AG09309 (cell line): ENCODE results near the gene CNFN.

Experiments used
- DNase-seq: peaks from one replicate; pipeline ENCODE4 v3.0.0-alpha.2; 2010; ENCODE audit warnings: low read depth
- H3K4me3 ChIP-seq: 2 replicates; pipeline ENCODE4 v1.5.1; 2011; ENCODE audit warnings: mild to moderate bottlenecking, low read depth, low read length, moderate library complexity; ENCODE audit not compliant: control insufficient read depth
- TF ChIP-seq, protein P1 (sequence below): IDR thresholded peaks from 2 replicates; pipeline ENCODE4 v1.5.1; 2011; ENCODE audit warnings: mild to moderate bottlenecking, low read depth, low read length, inconsistent platforms; ENCODE audit not compliant: insufficient read depth, control insufficient read depth; ENCODE audit errors: missing control alignments

The CNFN gene

GRCh38 chr19:42356686-42357085 is 33.4 kb downstream of the CNFN start:
- TF ChIP-seq, protein P1, sequence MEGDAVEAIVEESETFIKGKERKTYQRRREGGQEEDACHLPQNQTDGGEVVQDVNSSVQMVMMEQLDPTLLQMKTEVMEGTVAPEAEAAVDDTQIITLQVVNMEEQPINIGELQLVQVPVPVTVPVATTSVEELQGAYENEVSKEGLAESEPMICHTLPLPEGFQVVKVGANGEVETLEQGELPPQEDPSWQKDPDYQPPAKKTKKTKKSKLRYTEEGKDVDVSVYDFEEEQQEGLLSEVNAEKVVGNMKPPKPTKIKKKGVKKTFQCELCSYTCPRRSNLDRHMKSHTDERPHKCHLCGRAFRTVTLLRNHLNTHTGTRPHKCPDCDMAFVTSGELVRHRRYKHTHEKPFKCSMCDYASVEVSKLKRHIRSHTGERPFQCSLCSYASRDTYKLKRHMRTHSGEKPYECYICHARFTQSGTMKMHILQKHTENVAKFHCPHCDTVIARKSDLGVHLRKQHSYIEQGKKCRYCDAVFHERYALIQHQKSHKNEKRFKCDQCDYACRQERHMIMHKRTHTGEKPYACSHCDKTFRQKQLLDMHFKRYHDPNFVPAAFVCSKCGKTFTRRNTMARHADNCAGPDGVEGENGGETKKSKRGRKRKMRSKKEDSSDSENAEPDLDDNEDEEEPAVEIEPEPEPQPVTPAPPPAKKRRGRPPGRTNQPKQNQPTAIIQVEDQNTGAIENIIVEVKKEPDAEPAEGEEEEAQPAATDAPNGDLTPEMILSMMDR: no peak
- H3K4me3 ChIP-seq: no peak overlapping the region
- no peak for DNase-seq

GRCh38 chr19:42355896-42356295 is 34.2 kb downstream of the CNFN start:
- DNase-seq: no peak
- TF ChIP-seq, protein P1: no peak
- no peak overlapping the region for H3K4me3 ChIP-seq

DNA sequence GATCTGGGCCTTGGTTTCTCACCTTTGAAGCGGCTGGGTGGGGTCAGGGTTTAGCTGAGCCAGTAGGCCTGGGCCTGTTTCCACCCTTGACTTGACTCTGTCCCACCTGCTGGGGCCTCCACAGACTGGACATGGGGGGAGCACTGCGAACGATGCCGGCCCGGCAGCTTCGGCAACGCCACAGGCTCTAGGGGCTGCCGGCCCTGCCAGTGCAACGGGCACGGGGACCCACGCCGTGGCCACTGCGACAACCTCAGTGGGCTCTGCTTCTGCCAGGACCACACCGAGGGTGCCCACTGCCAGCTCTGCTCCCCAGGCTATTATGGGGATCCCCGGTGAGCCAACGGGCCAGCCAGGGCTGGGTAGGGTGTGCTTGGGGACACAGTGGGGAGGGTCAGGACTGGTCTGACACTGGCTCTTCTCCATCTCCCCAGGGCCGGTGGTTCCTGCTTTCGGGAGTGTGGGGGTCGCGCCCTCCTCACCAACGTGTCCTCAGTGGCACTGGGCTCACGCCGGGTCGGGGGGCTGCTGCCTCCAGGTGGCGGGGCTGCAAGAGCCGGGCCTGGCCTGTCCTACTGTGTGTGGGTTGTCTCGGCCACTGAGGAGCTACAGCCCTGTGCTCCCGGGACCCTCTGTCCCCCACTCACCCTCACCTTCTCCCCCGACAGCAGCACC is 36.6 kb downstream of the CNFN start:
- no peak overlapping the region for H3K4me3 ChIP-seq
- no peak for DNase-seq

DNA sequence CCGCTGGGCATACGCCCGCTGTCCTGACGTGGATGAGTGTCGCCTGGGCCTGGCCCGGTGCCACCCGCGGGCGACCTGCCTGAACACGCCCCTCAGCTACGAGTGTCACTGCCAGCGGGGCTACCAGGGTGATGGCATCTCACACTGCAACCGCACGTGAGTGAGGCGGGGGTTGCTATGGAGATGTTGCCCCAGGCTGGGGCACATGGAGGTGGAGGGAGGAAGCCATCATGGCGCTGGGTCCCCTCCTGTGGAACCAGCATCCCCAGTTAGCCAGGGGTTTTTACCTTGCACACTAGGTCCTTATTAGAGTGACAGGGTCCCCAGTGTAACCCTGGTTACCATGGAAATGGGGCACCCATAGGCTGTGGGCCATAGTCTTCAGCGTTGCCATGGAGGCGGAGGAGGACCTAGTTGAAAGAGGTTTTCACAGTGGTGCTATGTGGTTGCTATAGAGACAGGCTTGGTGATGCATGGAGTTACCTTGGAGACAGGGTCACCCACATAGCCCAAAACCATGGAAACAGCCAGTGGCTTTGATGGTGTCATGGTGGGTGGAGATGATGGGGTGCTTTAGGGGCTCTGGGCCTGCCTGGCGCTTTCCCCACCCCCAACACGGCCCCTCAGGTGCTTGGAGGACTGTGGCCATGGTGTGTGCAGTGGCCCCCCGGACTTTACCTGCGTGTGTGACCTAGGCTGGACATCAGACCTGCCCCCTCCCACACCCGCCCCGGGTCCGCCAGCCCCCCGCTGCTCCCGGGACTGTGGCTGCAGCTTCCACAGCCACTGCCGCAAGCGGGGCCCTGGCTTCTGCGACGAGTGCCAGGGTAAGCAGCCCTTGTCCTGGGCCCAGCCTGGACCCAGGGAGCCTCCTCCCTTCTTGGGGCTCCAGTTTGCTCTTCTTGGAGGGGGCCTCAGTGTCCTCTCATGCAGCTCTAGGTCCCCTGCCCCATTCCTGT is 37.5 kb downstream of the CNFN start:
- H3K4me3 ChIP-seq: no peak overlapping the region
- no peak for DNase-seq
- TF ChIP-seq, protein P1: no peak

More for the DNA sequence above, 36.6 kb downstream of the CNFN start:
- TF ChIP-seq, protein P1: no peak

DNA sequence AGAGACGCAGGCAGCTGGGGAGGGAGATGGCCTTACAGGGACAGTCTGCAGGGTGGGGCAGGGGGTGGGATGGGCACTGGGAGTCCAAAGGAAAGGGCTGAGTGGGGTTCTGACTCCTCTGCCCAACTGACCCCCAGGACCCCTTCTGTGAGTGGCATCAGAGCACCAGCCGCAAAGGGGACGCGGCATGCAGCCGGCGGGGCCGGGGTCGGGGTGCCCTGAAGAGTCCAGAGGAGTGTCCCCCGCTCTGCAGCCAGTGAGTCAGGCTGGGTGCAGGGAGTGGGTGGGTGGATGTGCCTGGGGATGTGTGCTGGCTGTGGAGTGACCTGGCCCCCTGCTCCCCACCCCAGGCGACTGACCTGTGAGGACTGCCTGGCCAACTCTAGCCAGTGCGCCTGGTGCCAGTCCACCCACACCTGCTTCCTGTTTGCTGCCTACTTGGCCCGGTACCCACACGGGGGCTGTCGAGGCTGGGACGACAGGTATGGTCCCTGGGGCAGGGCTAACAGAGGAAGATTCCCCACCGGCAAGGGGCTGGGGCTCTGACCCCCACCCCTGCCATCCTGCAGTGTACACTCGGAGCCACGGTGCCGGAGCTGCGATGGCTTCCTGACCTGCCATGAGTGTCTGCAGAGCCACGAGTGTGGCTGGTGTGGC is 38.9 kb downstream of the CNFN start:
- TF ChIP-seq, protein P1: no peak
- DNase-seq: no peak
- no peak overlapping the region for H3K4me3 ChIP-seq

- no peak for DNase-seq
- TF ChIP-seq, protein P1: no peak
- H3K4me3 ChIP-seq: no peak overlapping the region
These were observed 39.7 kb downstream of the CNFN start for GRCh38 chr19:42350417-42350816.
